ENCODE measurements around the gene PSME3IP1.

- TF ChIP-seq SUZ12 (IDR thresholded peaks at IDR 0.05; ENCODE audit: extremely low read depth, insufficient read depth, insufficient read length) = no peak
- no peak for TF ChIP-seq YY1 (IDR thresholded peaks at IDR 0.05; ENCODE audit: insufficient read depth, insufficient read length)
- no peak for TF ChIP-seq ZNF274 (IDR thresholded peaks at IDR 0.05; ENCODE audit: low read depth, low read length)
Observed at GRCh38 chr16:57148481-57148880, 37.4 kb downstream of the PSME3IP1 start.

All from NT2/D1 (cell line).